ENCODE results near the gene TCEAL7.

Gene TCEAL7

GRCh38 chrX:103367502-103367901 lies 37.5 kb downstream of the TCEAL7 start:
- no peaks in the 10 kb centered on the region for H3K4me1 ChIP-seq (ENCODE audit: control insufficient read depth, low read depth, low read length)
- no peak overlapping the region for H2AK5ac ChIP-seq (ENCODE audit: low read length)
- H3K18ac ChIP-seq (ENCODE audit: low read length), result no peak overlapping the region
- no peak overlapping the region for H3K4ac ChIP-seq (ENCODE audit: low read depth, low read length)
- no peak overlapping the region for H2BK15ac ChIP-seq (replicated peaks; ENCODE audit: low read depth)
- no CpG with 5 or more reads among the region's 1 CpG for WGBS (ENCODE audit: extremely low coverage, insufficient coverage, low lambda C conversion rate)
- no peak overlapping the region for H2BK5ac ChIP-seq (ENCODE audit: low read length)
- H3K27ac ChIP-seq (ENCODE audit: low read depth, low read length), result no peak overlapping the region
- H3K56ac ChIP-seq (ENCODE audit: low read length), result no peak overlapping the region
- no peak overlapping the region for H3K23ac ChIP-seq (ENCODE audit: low read length)
- no peak overlapping the region for H3K4me3 ChIP-seq (ENCODE audit: low read length)
- peak; percentile 39 for DNase-seq
- no peak overlapping the region for H4K5ac ChIP-seq (ENCODE audit: low read length)
- H3K79me2 ChIP-seq (ENCODE audit: control insufficient read depth, insufficient read depth, low read length), result no peaks in the 10 kb centered on the region
- no peak overlapping the region for H2BK120ac ChIP-seq (ENCODE audit: low read depth, low read length)
- H3K27me3 ChIP-seq (ENCODE audit: insufficient read depth, low read length, poor library complexity), result no peaks in the 10 kb centered on the region
- no peak overlapping the region for H3K9ac ChIP-seq (ENCODE audit: low read length)
- no peaks in the 10 kb centered on the region for H3K79me1 ChIP-seq (ENCODE audit: low read length)
- H4K8ac ChIP-seq (ENCODE audit: low read depth, low read length), result no peak overlapping the region
- no peak overlapping the region for H3K4me2 ChIP-seq (ENCODE audit: low read length)
- H3K36me3 ChIP-seq (ENCODE audit: control insufficient read depth, insufficient read depth, low read length), result no peaks in the 10 kb centered on the region

GRCh38 chrX:103369479-103369878 lies 39.4 kb downstream of the TCEAL7 start:
- H3K27me3 ChIP-seq (ENCODE audit: insufficient read depth, low read length, poor library complexity), result no peaks in the 10 kb centered on the region
- no peak overlapping the region for H3K4ac ChIP-seq (ENCODE audit: low read depth, low read length)
- no peak overlapping the region for H3K4me2 ChIP-seq (ENCODE audit: low read length)
- no peak overlapping the region for H3K9ac ChIP-seq (ENCODE audit: low read length)
- H2BK15ac ChIP-seq (replicated peaks; ENCODE audit: low read depth), result no peak overlapping the region
- H3K79me1 ChIP-seq (ENCODE audit: low read length), result no peaks in the 10 kb centered on the region
- no peaks in the 10 kb centered on the region for H3K36me3 ChIP-seq (ENCODE audit: control insufficient read depth, insufficient read depth, low read length)
- no peak overlapping the region for H4K8ac ChIP-seq (ENCODE audit: low read depth, low read length)
- no peak overlapping the region for H2BK5ac ChIP-seq (ENCODE audit: low read length)
- H3K27ac ChIP-seq (ENCODE audit: low read depth, low read length), result no peak overlapping the region
- no peak overlapping the region for H2BK120ac ChIP-seq (ENCODE audit: low read depth, low read length)
- no peak overlapping the region for H3K56ac ChIP-seq (ENCODE audit: low read length)
- H3K79me2 ChIP-seq (ENCODE audit: control insufficient read depth, insufficient read depth, low read length), result no peaks in the 10 kb centered on the region
- H2AK5ac ChIP-seq (ENCODE audit: low read length), result no peak overlapping the region
- no peak overlapping the region for H3K18ac ChIP-seq (ENCODE audit: low read length)
- H3K4me1 ChIP-seq (ENCODE audit: control insufficient read depth, low read depth, low read length), result no peaks in the 10 kb centered on the region
- no peak for DNase-seq
- no peak overlapping the region for H3K4me3 ChIP-seq (ENCODE audit: low read length)
- H3K23ac ChIP-seq (ENCODE audit: low read length), result no peak overlapping the region
- H4K5ac ChIP-seq (ENCODE audit: low read length), result no peak overlapping the region

GRCh38 chrX:103372886-103373285 lies 42.8 kb downstream of the TCEAL7 start:
- WGBS (ENCODE audit: extremely low coverage, insufficient coverage, low lambda C conversion rate), result no CpG with 5 or more reads among the region's 2 CpGs
- Histone ChIP-seq H3K23ac (ENCODE audit: low read length) (no peak overlapping the region), H3K4me2 (ENCODE audit: low read length) (no peak overlapping the region), H3K4me3 (ENCODE audit: low read length) (no peak overlapping the region), H2BK5ac (ENCODE audit: low read length) (no peak overlapping the region), H2BK15ac (replicated peaks; ENCODE audit: low read depth) (no peak overlapping the region), H3K79me1 (ENCODE audit: low read length) (no peaks in the 10 kb centered on the region), H4K5ac (ENCODE audit: low read length) (no peak overlapping the region), H3K9ac (ENCODE audit: low read length) (no peak overlapping the region), H3K4ac (ENCODE audit: low read depth, low read length) (no peak overlapping the region), H3K56ac (ENCODE audit: low read length) (no peak overlapping the region), H3K79me2 (ENCODE audit: control insufficient read depth, insufficient read depth, low read length) (peaks cover 2% of the 10 kb centered on the region), H3K4me1 (ENCODE audit: control insufficient read depth, low read depth, low read length) (no peaks in the 10 kb centered on the region), H2BK120ac (ENCODE audit: low read depth, low read length) (no peak overlapping the region), H3K27me3 (ENCODE audit: insufficient read depth, low read length, poor library complexity) (no peaks in the 10 kb centered on the region), H2AK5ac (ENCODE audit: low read length) (no peak overlapping the region), H3K36me3 (ENCODE audit: control insufficient read depth, insufficient read depth, low read length) (no peaks in the 10 kb centered on the region), H3K27ac (ENCODE audit: low read depth, low read length) (no peak overlapping the region), H4K8ac (ENCODE audit: low read depth, low read length) (no peak overlapping the region), H3K18ac (ENCODE audit: low read length) (no peak overlapping the region)
- no peak for DNase-seq

GRCh38 chrX:103373581-103373980 lies 43.5 kb downstream of the TCEAL7 start:
- H3K79me2 ChIP-seq (ENCODE audit: control insufficient read depth, insufficient read depth, low read length), result peaks cover 2% of the 10 kb centered on the region
- no peak overlapping the region for H2BK15ac ChIP-seq (replicated peaks; ENCODE audit: low read depth)
- H3K4me2 ChIP-seq (ENCODE audit: low read length), result no peak overlapping the region
- no peak overlapping the region for H3K4me3 ChIP-seq (ENCODE audit: low read length)
- peaks cover 1% of the 10 kb centered on the region for H3K36me3 ChIP-seq (ENCODE audit: control insufficient read depth, insufficient read depth, low read length)
- H3K18ac ChIP-seq (ENCODE audit: low read length), result no peak overlapping the region
- no CpG with 5 or more reads among the region's 3 CpGs for WGBS (ENCODE audit: extremely low coverage, insufficient coverage, low lambda C conversion rate)
- H3K79me1 ChIP-seq (ENCODE audit: low read length), result no peaks in the 10 kb centered on the region
- no peaks in the 10 kb centered on the region for H3K4me1 ChIP-seq (ENCODE audit: control insufficient read depth, low read depth, low read length)
- no peak overlapping the region for H3K27ac ChIP-seq (ENCODE audit: low read depth, low read length)
- H4K5ac ChIP-seq (ENCODE audit: low read length), result no peak overlapping the region
- no peak overlapping the region for H3K9ac ChIP-seq (ENCODE audit: low read length)
- no peak overlapping the region for H2BK120ac ChIP-seq (ENCODE audit: low read depth, low read length)
- DNase-seq, result no peak
- H2BK5ac ChIP-seq (ENCODE audit: low read length), result no peak overlapping the region
- no peak overlapping the region for H2AK5ac ChIP-seq (ENCODE audit: low read length)
- H3K56ac ChIP-seq (ENCODE audit: low read length), result no peak overlapping the region
- H3K23ac ChIP-seq (ENCODE audit: low read length), result no peak overlapping the region
- no peaks in the 10 kb centered on the region for H3K27me3 ChIP-seq (ENCODE audit: insufficient read depth, low read length, poor library complexity)
- H4K8ac ChIP-seq (ENCODE audit: low read depth, low read length), result no peak overlapping the region
- H3K4ac ChIP-seq (ENCODE audit: low read depth, low read length), result no peak overlapping the region

GRCh38 chrX:103376118-103376978 lies 46.3 kb downstream of the TCEAL7 start, which contains the start of gene BEX3:
BEX3 (plus strand) TSS chrX:103376538; CDS start chrX:103377522, 984 bp downstream.
- no peaks in the 10 kb centered on the region for H3K79me1 ChIP-seq (ENCODE audit: low read length)
- WGBS (ENCODE audit: extremely low coverage, insufficient coverage, low lambda C conversion rate), result no CpG with 5 or more reads among the region's 62 CpGs
- H2AK5ac ChIP-seq (ENCODE audit: low read length), result no peak within 1 kb of the TSS
- H2BK15ac ChIP-seq (replicated peaks; ENCODE audit: low read depth), result no peak within 1 kb of the TSS
- H4K8ac ChIP-seq (ENCODE audit: low read depth, low read length), result no peak within 1 kb of the TSS
- peak within 1 kb of the TSS; percentile 91 for H3K56ac ChIP-seq (ENCODE audit: low read length)
- no peak within 1 kb of the TSS for H4K5ac ChIP-seq (ENCODE audit: low read length)
- H3K27ac ChIP-seq (ENCODE audit: low read depth, low read length), result peak within 1 kb of the TSS; percentile 95
- peak within 1 kb of the TSS; percentile 90 for H3K9ac ChIP-seq (ENCODE audit: low read length)
- H3K79me2 ChIP-seq (ENCODE audit: control insufficient read depth, insufficient read depth, low read length), result peaks cover 2% of the 10 kb centered on the region
- H3K4me3 ChIP-seq (ENCODE audit: low read length), result peak within 1 kb of the TSS; percentile 71
- H3K4ac ChIP-seq (ENCODE audit: low read depth, low read length), result peak within 1 kb of the TSS; percentile 99
- DNase-seq, result peak; percentile 91
- peaks cover 2% of the 10 kb centered on the region for H3K36me3 ChIP-seq (ENCODE audit: control insufficient read depth, insufficient read depth, low read length)
- no peak within 1 kb of the TSS for H3K23ac ChIP-seq (ENCODE audit: low read length)
- H3K4me1 ChIP-seq (ENCODE audit: control insufficient read depth, low read depth, low read length), result no peaks in the 10 kb centered on the region
- H3K18ac ChIP-seq (ENCODE audit: low read length), result peak within 1 kb of the TSS; percentile 98
- no peaks in the 10 kb centered on the region for H3K27me3 ChIP-seq (ENCODE audit: insufficient read depth, low read length, poor library complexity)
- H2BK120ac ChIP-seq (ENCODE audit: low read depth, low read length), result peak within 1 kb of the TSS; percentile 51
- H2BK5ac ChIP-seq (ENCODE audit: low read length), result peak within 1 kb of the TSS; percentile 50
- H3K4me2 ChIP-seq (ENCODE audit: low read length), result peak within 1 kb of the TSS; percentile 34

GRCh38 chrX:103376979-103377324 lies 46.9 kb downstream of the TCEAL7 start:
- Histone ChIP-seq H2BK120ac (ENCODE audit: low read depth, low read length) (peak overlapping the region; percentile 51), H3K9ac (ENCODE audit: low read length) (peak overlapping the region; percentile 63), H3K23ac (ENCODE audit: low read length) (no peak overlapping the region), H2AK5ac (ENCODE audit: low read length) (no peak overlapping the region), H2BK5ac (ENCODE audit: low read length) (no peak overlapping the region), H2BK15ac (replicated peaks; ENCODE audit: low read depth) (no peak overlapping the region), H4K5ac (ENCODE audit: low read length) (no peak overlapping the region), H3K4ac (ENCODE audit: low read depth, low read length) (peak overlapping the region; percentile 99), H3K4me3 (ENCODE audit: low read length) (peak overlapping the region; percentile 61), H3K4me1 (ENCODE audit: control insufficient read depth, low read depth, low read length) (no peaks in the 10 kb centered on the region), H3K79me2 (ENCODE audit: control insufficient read depth, insufficient read depth, low read length) (peaks cover 2% of the 10 kb centered on the region), H3K36me3 (ENCODE audit: control insufficient read depth, insufficient read depth, low read length) (peaks cover 2% of the 10 kb centered on the region), H4K8ac (ENCODE audit: low read depth, low read length) (no peak overlapping the region), H3K18ac (ENCODE audit: low read length) (peak overlapping the region; percentile 98), H3K56ac (ENCODE audit: low read length) (peak overlapping the region; percentile 80), H3K4me2 (ENCODE audit: low read length) (peak overlapping the region; percentile 13), H3K27me3 (ENCODE audit: insufficient read depth, low read length, poor library complexity) (no peaks in the 10 kb centered on the region), H3K27ac (ENCODE audit: low read depth, low read length) (peak overlapping the region; percentile 62), H3K79me1 (ENCODE audit: low read length) (no peaks in the 10 kb centered on the region)
- no CpG with 5 or more reads among the region's 19 CpGs for WGBS (ENCODE audit: extremely low coverage, insufficient coverage, low lambda C conversion rate)
- DNase-seq, result peak; percentile 75
